SJCRH30 (cell line): ENCODE measurements around the gene IDS. TPM values are rescaled to one million over a fixed set of nuclear protein-coding genes. Genes with fewer than 3 reads are reported as not detected.
"Not testable (repeated sequence)": the region's sequence is repeated elsewhere in the genome, so short reads cannot be mapped to it uniquely, and the experiment has no call there.

Source experiments
- DNase-seq, 2 experiments: peaks; one replicate each; pipeline ENCODE4 v3.0.0-alpha.2; 2015 to 2020
- H3K27ac ChIP-seq: fragments of 250-450 bp; sonication (Bioruptor Pico); 2 replicates; pipeline ENCODE4 v1.5.1; 2020; ENCODE audit warnings: mild to moderate bottlenecking, moderate library complexity
- H3K27me3 ChIP-seq: fragments of 250-450 bp; sonication (Bioruptor Pico); 2 replicates; pipeline ENCODE4 v1.5.1; 2020; ENCODE audit warnings: mild to moderate bottlenecking, moderate library complexity
- H3K36me3 ChIP-seq: fragments of 250-450 bp; sonication (Bioruptor Pico); 2 replicates; pipeline ENCODE4 v1.5.1; 2020; ENCODE audit warnings: mild to moderate bottlenecking, moderate library complexity
- H3K4me1 ChIP-seq: fragments of 250-450 bp; sonication (Bioruptor Pico); 2 replicates; pipeline ENCODE4 v1.5.1; 2020; ENCODE audit warnings: mild to moderate bottlenecking, moderate library complexity
- H3K4me3 ChIP-seq: fragments of 250-450 bp; sonication (Bioruptor Pico); 2 replicates; pipeline ENCODE4 v1.5.1; 2020; ENCODE audit warnings: mild to moderate bottlenecking, moderate library complexity
- H3K9me3 ChIP-seq: fragments of 250-450 bp; sonication (Bioruptor Pico); replicated peaks from 2 replicates; pipeline ENCODE4 v1.5.1; 2020; ENCODE audit warnings: mild to moderate bottlenecking, moderate library complexity
- total RNA-seq: library from RNA; depleted of rRNA; stranded (reverse); fragments of >200 nt; shearing (Covaris generic); gene quantifications from 2 replicates; pipeline ENCODE4 v1.2.3, GENCODE V29; 2014

Gene IDS
- total RNA-seq, 1 experiment from 2014 or later = 20.0 TPM

- H3K27me3 ChIP-seq = no peaks in the 10 kb centered on the region
- no peak overlapping the region for H3K27ac ChIP-seq
- H3K4me1 ChIP-seq = no peaks in the 10 kb centered on the region
- H3K4me3 ChIP-seq = no peak overlapping the region
- DNase-seq = peak in 1 of 2 experiments; percentile 8
- no peaks in the 10 kb centered on the region for H3K36me3 ChIP-seq
- no peaks in the 10 kb centered on the region for H3K9me3 ChIP-seq
These were observed 9.5 kb downstream of the IDS start for GRCh38 chrX:149495573-149496071.

GRCh38 chrX:149494844-149495565 lies 10.1 kb downstream of the IDS start:
- Histone ChIP-seq H3K9me3 (no peaks in the 10 kb centered on the region), H3K4me3 (no peak overlapping the region), H3K36me3 (no peaks in the 10 kb centered on the region), H3K27ac (no peak overlapping the region), H3K4me1 (no peaks in the 10 kb centered on the region), H3K27me3 (no peaks in the 10 kb centered on the region)
- no peak for DNase-seq

- H3K27ac ChIP-seq = no peak overlapping the region
- no peak for DNase-seq
These were observed 11.2 kb downstream of the IDS start for GRCh38 chrX:149493567-149494562.

GRCh38 chrX:149491812-149492211 lies 13.3 kb downstream of the IDS start:
- no peak overlapping the region for H3K4me3 ChIP-seq
- DNase-seq = no peak
- no peak overlapping the region for H3K27ac ChIP-seq
- H3K36me3 ChIP-seq = no peaks in the 10 kb centered on the region
- no peaks in the 10 kb centered on the region for H3K27me3 ChIP-seq
- no peaks in the 10 kb centered on the region for H3K4me1 ChIP-seq
- no peaks in the 10 kb centered on the region for H3K9me3 ChIP-seq

More at GRCh38 chrX:149493567-149494562, 11.2 kb downstream of the IDS start:
- Histone ChIP-seq H3K4me3 (no peak overlapping the region), H3K27me3 (no peaks in the 10 kb centered on the region), H3K4me1 (no peaks in the 10 kb centered on the region), H3K9me3 (no peaks in the 10 kb centered on the region), H3K36me3 (no peaks in the 10 kb centered on the region)

GRCh38 chrX:149490100-149490499 lies 15.0 kb downstream of the IDS start:
- DNase-seq = no peak
- Histone ChIP-seq H3K27ac (no peak overlapping the region), H3K4me3 (no peak overlapping the region), H3K27me3 (no peaks in the 10 kb centered on the region), H3K36me3 (no peaks in the 10 kb centered on the region), H3K4me1 (no peaks in the 10 kb centered on the region), H3K9me3 (no peaks in the 10 kb centered on the region)

- not testable (repeated sequence) for H3K4me1 ChIP-seq, H3K36me3 ChIP-seq, H3K9me3 ChIP-seq, DNase-seq, H3K27me3 ChIP-seq, H3K4me3 ChIP-seq, H3K27ac ChIP-seq
These were observed 16.6 kb downstream of the IDS start for GRCh38 chrX:149488411-149489052.

GRCh38 chrX:149488008-149488407 lies 17.1 kb downstream of the IDS start:
- H3K36me3 ChIP-seq, H3K4me1 ChIP-seq, H3K9me3 ChIP-seq, DNase-seq, H3K4me3 ChIP-seq, H3K27ac ChIP-seq, H3K27me3 ChIP-seq: not testable (repeated sequence)

GRCh38 chrX:149487292-149487691 lies 17.8 kb downstream of the IDS start:
- no peaks in the 10 kb centered on the region for H3K36me3 ChIP-seq
- H3K27me3 ChIP-seq = no peaks in the 10 kb centered on the region
- H3K9me3 ChIP-seq = no peaks in the 10 kb centered on the region
- no peak overlapping the region for H3K27ac ChIP-seq
- no peaks in the 10 kb centered on the region for H3K4me1 ChIP-seq
- DNase-seq = no peak
- H3K4me3 ChIP-seq = no peak overlapping the region

GRCh38 chrX:149476513-149476912 lies 28.6 kb downstream of the IDS start:
- H3K27me3 ChIP-seq = no peaks in the 10 kb centered on the region
- no peaks in the 10 kb centered on the region for H3K9me3 ChIP-seq
- no peaks in the 10 kb centered on the region for H3K36me3 ChIP-seq
- H3K4me1 ChIP-seq = no peaks in the 10 kb centered on the region
- no peak overlapping the region for H3K27ac ChIP-seq
- no peak for DNase-seq
- no peak overlapping the region for H3K4me3 ChIP-seq

GRCh38 chrX:149473966-149474365 lies 31.1 kb downstream of the IDS start:
- Histone ChIP-seq H3K27ac (no peak overlapping the region), H3K27me3 (no peaks in the 10 kb centered on the region), H3K4me3 (no peak overlapping the region), H3K4me1 (no peaks in the 10 kb centered on the region), H3K36me3 (no peaks in the 10 kb centered on the region), H3K9me3 (no peaks in the 10 kb centered on the region)
- no peak for DNase-seq

- Histone ChIP-seq H3K9me3 (no peaks in the 10 kb centered on the region), H3K27ac (no peak overlapping the region)
These were observed 32.0 kb downstream of the IDS start for GRCh38 chrX:149473092-149473491.

GRCh38 chrX:149472625-149473024 lies 32.5 kb downstream of the IDS start:
- no peaks in the 10 kb centered on the region for H3K27me3 ChIP-seq
- H3K4me1 ChIP-seq = no peaks in the 10 kb centered on the region
- DNase-seq = no peak
- no peaks in the 10 kb centered on the region for H3K9me3 ChIP-seq
- H3K4me3 ChIP-seq = no peak overlapping the region
- H3K36me3 ChIP-seq = no peaks in the 10 kb centered on the region
- H3K27ac ChIP-seq = no peak overlapping the region

More at GRCh38 chrX:149473092-149473491, 32.0 kb downstream of the IDS start:
- H3K36me3 ChIP-seq = no peaks in the 10 kb centered on the region
- DNase-seq = no peak
- no peak overlapping the region for H3K4me3 ChIP-seq
- H3K4me1 ChIP-seq = no peaks in the 10 kb centered on the region
- H3K27me3 ChIP-seq = no peaks in the 10 kb centered on the region

- no peak for DNase-seq
- Histone ChIP-seq H3K9me3 (no peaks in the 10 kb centered on the region), H3K36me3 (no peaks in the 10 kb centered on the region), H3K4me3 (no peak overlapping the region), H3K27ac (no peak overlapping the region), H3K27me3 (no peaks in the 10 kb centered on the region), H3K4me1 (no peaks in the 10 kb centered on the region)
These were observed 33.7 kb downstream of the IDS start for GRCh38 chrX:149471397-149471796.

- H3K4me3 ChIP-seq = no peak overlapping the region
- H3K4me1 ChIP-seq = no peaks in the 10 kb centered on the region
- no peaks in the 10 kb centered on the region for H3K27me3 ChIP-seq
- H3K27ac ChIP-seq = no peak overlapping the region
- H3K36me3 ChIP-seq = no peaks in the 10 kb centered on the region
- DNase-seq = peak; percentile 64 to 81
- no peaks in the 10 kb centered on the region for H3K9me3 ChIP-seq
These were observed 34.2 kb downstream of the IDS start for GRCh38 chrX:149470955-149471354.

- H3K4me3 ChIP-seq = no peak overlapping the region
- no peaks in the 10 kb centered on the region for H3K4me1 ChIP-seq
- H3K27me3 ChIP-seq = no peaks in the 10 kb centered on the region
- no peak for DNase-seq
- no peaks in the 10 kb centered on the region for H3K9me3 ChIP-seq
- H3K27ac ChIP-seq = no peak overlapping the region
- no peaks in the 10 kb centered on the region for H3K36me3 ChIP-seq
These were observed 35.7 kb downstream of the IDS start for GRCh38 chrX:149469406-149469805.
